ENCODE results near the gene HOXB7. TPM values are rescaled to one million over a fixed set of nuclear protein-coding genes. Genes with fewer than 3 reads are reported as not detected.

HOXB7 gene
- total and polyA plus RNA-seq, 3 experiments from 2014 or later: 0.87 to 0.96 (median 0.89) TPM

DNA sequence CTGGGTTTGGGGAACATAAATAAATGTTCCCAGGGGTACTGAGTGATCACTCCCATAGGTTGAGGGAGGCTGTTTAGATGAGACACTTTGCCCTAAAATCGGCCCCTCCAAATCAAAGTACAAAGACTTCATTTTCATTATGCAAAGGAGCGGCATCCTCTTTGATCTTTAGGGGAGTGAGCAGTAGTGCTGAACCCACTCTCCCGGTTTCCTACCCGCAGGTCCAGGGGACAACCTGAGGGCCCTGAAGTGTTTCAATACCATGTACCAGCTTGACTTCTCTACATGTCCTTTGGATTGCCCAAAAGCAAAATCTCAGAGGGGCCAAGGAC lies 9.6 kb downstream of the HOXB7 start:
- Mint-ChIP-seq H3K4me3 (peak overlapping the region in 1 of 7 donors; percentile 0), H3K27me3 (peaks cover 94 to 96% of the 10 kb centered on the region in 2 donors), H3K36me3 (no peaks in the 10 kb centered on the region), H3K4me1 (peaks cover 37 to 62% (median 54%) of the 10 kb centered on the region in 3 donors), H3K9me3 (no peaks in the 10 kb centered on the region), H3K27ac (peak overlapping the region in 1 of 8 donors; percentile 68)
- no peaks in the 10 kb centered on the region for H3K9me3 ChIP-seq (ENCODE audit: low read length)
- H3K36me3 ChIP-seq (ENCODE audit: insufficient read depth, low read length): no peaks in the 10 kb centered on the region
- POLR2A ChIA-PET: interaction anchor here (0.6 to 1.0 kb wide), 2 partner anchors 11 to 526 kb away, joined by 3 read pairs; no protein-coding TSS in a partner anchor
- H3K27me3 ChIP-seq (ENCODE audit: insufficient read depth, low read length, poor library complexity, severe bottlenecking): peaks cover 81% of the 10 kb centered on the region
- DNase-seq: no peak
- CTCF ChIA-PET: interaction anchor here (1.1 to 2.1 kb wide), 4 partner anchors 9 to 266 kb away, joined by 3 to 8 read pairs (median 4); no protein-coding TSS in a partner anchor
- H3K4me1 ChIP-seq (ENCODE audit: insufficient read depth, low read length): peaks cover 26% of the 10 kb centered on the region
- no peak overlapping the region for H3K27ac ChIP-seq (ENCODE audit: low read depth, low read length)
- H3K4me3 ChIP-seq (ENCODE audit: low read length): no peak overlapping the region

DNA sequence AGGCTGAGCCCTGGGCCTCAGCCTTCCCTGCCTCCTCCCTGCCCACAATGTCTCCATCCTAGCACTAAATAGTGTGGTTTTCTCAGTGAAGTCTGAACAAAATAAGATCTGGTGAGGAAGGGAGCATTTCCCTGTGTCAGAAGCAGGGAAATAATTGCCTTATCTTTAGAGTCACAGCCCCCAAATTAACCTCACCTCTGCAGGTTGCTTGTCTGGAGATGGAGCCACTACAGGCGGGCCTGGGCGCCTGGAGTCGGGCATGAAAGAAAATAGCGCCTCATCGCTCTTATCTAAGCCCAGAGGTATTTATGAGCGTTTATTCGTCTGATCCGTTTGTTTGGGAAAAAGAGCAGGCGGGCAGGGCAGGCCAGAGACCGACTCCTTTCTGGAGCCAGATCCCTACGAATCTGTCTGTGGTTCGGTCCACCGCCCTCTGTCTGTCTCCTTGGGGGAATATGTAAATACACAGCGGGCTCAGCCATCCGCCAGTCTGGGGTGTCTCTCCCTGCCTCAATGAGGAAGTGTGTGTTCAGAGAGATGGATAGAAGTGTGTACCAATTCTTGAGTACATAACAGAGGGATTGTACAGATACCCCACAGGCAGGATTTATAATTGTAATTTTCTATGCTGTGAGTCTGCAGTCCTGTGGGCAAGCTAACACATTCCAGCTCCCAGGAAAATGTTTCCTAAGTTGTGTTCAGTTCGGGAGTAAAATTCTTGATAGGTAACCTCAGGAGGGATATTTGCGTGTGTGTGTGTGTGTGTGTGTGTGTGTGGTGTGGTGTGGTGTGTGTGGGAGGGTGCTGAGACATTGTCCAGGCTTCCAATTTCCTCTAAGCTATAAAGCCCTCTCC lies 10.3 kb downstream of the HOXB7 start:
- Histone ChIP-seq H3K9me3 (ENCODE audit: low read length) (no peaks in the 10 kb centered on the region), H3K27ac (ENCODE audit: low read depth, low read length) (no peak overlapping the region), H3K4me3 (ENCODE audit: low read length) (no peak overlapping the region), H3K36me3 (ENCODE audit: insufficient read depth, low read length) (no peaks in the 10 kb centered on the region), H3K4me1 (ENCODE audit: insufficient read depth, low read length) (peaks cover 29% of the 10 kb centered on the region), H3K27me3 (ENCODE audit: insufficient read depth, low read length, poor library complexity, severe bottlenecking) (peaks cover 88% of the 10 kb centered on the region)
- Mint-ChIP-seq H3K4me3 (peak overlapping the region in 1 of 7 donors; percentile 3), H3K36me3 (no peaks in the 10 kb centered on the region), H3K4me1 (peaks cover 41 to 63% (median 56%) of the 10 kb centered on the region in 3 donors), H3K27ac (peak overlapping the region in 1 of 8 donors; percentile 21), H3K27me3 (peaks cover 93 to 98% of the 10 kb centered on the region in 2 donors), H3K9me3 (no peaks in the 10 kb centered on the region)
- ChIA-PET CTCF (interaction anchor here (1.1 to 2.1 kb wide), 4 partner anchors 8 to 265 kb away, joined by 3 to 8 read pairs (median 4); no protein-coding TSS in a partner anchor), POLR2A (interaction anchor here (0.6 to 1.0 kb wide), 2 partner anchors 12 to 525 kb away, joined by 3 read pairs; no protein-coding TSS in a partner anchor)
- DNase-seq: no peak

DNA sequence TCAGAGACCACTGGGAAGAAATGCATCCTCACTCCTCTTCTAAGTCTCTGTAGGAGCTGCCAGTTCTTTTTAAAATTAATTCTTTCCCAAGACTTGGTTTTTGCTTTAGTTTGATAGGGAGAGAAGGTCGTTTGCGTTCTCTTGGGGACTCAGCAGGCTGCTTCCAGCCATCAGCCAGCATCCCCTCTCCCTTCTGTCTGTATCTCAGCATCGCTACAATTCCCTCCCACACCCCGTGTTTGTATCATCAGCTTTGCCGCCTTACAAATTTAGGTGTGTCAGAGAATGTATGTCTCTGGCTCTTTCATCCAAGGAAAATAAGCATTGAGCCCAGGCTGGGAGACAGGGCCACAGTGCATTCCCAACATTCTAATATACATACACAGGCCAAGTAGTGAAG lies 11.5 kb downstream of the HOXB7 start:
- Mint-ChIP-seq H3K27me3 (peaks cover 89 to 95% of the 10 kb centered on the region in 2 donors), H3K27ac (peak overlapping the region in 1 of 8 donors; percentile 47), H3K36me3 (no peaks in the 10 kb centered on the region), H3K9me3 (no peaks in the 10 kb centered on the region), H3K4me3 (peak overlapping the region in 1 of 7 donors; percentile 80), H3K4me1 (peaks cover 40 to 56% (median 50%) of the 10 kb centered on the region in 3 donors)
- H3K27me3 ChIP-seq (ENCODE audit: insufficient read depth, low read length, poor library complexity, severe bottlenecking): peaks cover 87% of the 10 kb centered on the region
- ChIA-PET POLR2A (no interaction called here), CTCF (interaction anchor here (1.6 kb wide), 1 partner anchor 9 kb away, joined by 3 read pairs; no protein-coding TSS in a partner anchor)
- H3K27ac ChIP-seq (ENCODE audit: low read depth, low read length): no peak overlapping the region
- H3K36me3 ChIP-seq (ENCODE audit: insufficient read depth, low read length): no peaks in the 10 kb centered on the region
- DNase-seq: no peak
- no peak overlapping the region for H3K4me3 ChIP-seq (ENCODE audit: low read length)
- no peaks in the 10 kb centered on the region for H3K9me3 ChIP-seq (ENCODE audit: low read length)
- H3K4me1 ChIP-seq (ENCODE audit: insufficient read depth, low read length): peaks cover 29% of the 10 kb centered on the region

DNA sequence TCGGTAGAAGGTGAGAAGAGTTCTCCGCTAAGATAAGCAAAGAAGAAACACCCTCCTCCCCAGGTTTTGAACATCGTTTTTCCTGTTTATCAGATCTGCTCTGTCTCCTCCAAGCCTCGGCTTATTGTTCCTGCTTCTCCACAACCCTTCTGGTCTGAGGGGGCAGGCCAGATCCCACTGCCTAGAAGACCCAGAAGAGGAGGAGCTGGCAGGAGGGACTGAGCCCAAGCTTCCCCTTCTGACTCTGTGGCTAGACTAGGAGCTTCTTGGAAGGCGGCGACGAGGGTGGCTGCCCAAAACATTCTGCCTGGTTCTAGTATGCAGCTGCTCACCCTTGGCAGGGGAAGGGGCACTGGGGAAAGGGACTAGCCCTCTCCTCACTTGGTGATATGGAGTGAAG lies 12.1 kb downstream of the HOXB7 start:
- H3K9me3 Mint-ChIP-seq: no peaks in the 10 kb centered on the region
- peak overlapping the region in 1 of 8 donors; percentile 51 for H3K27ac Mint-ChIP-seq
- Histone ChIP-seq H3K4me3 (ENCODE audit: low read length) (no peak overlapping the region), H3K27ac (ENCODE audit: low read depth, low read length) (no peak overlapping the region), H3K27me3 (ENCODE audit: insufficient read depth, low read length, poor library complexity, severe bottlenecking) (peaks cover 85% of the 10 kb centered on the region), H3K9me3 (ENCODE audit: low read length) (no peaks in the 10 kb centered on the region), H3K36me3 (ENCODE audit: insufficient read depth, low read length) (no peaks in the 10 kb centered on the region), H3K4me1 (ENCODE audit: insufficient read depth, low read length) (peaks cover 29% of the 10 kb centered on the region)
- H3K27me3 Mint-ChIP-seq: peaks cover 84 to 94% of the 10 kb centered on the region in 2 donors
- DNase-seq: no peak
- peaks cover 41 to 53% (median 50%) of the 10 kb centered on the region in 3 donors for H3K4me1 Mint-ChIP-seq
- no peaks in the 10 kb centered on the region for H3K36me3 Mint-ChIP-seq
- CTCF ChIA-PET: interaction anchor here (0.6 kb wide), 1 partner anchor 1548 kb away, joined by 4 read pairs; no protein-coding TSS in a partner anchor
- peak overlapping the region; percentile 67 to 88 (median 83) for H3K4me3 Mint-ChIP-seq
- POLR2A ChIA-PET: no interaction called here

DNA sequence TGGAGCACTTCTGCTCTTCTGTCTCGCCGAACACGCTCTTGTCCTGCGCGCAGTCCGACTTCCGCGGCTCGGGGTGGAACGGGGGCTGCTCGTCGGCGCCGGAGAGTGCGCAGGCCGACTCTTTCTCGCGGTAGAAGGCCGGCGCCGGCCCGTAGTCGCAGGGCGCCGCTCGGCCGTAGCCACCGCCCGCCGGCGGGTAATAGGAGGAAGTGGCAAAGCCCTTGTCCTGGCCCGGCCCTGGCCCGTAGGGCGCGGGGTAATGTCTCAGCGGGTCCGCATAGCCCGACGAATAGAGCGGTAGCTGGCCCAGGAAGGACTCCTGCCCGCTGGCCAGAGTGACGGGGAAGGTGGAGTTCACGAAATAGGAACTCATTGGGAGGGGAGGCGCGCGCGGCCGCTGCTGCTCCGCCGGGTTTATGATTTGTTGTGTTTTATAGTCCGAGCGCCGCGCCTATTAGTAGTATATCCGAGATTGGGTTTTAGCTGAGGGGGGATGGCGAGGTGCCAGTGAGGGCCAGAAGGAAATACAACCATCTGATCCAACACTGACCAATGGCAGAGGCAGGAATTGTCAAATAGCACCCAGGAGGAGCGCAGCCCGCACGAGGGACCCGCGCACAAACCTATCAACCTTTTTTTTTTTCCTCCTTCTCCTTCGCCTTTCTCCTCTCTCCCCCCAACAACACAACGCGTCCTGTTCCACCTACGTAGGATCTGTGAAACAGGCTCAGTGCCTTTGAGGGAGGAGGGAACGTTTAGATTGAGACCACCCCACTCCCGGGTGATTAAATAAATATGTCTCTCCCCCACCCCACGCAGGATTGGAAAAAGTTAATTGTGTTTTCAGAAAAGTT lies 12.8 kb downstream of the HOXB7 start:
- Mint-ChIP-seq H3K4me1 (peaks cover 48 to 54% (median 51%) of the 10 kb centered on the region in 3 donors), H3K27me3 (peaks cover 80 to 94% of the 10 kb centered on the region in 2 donors), H3K9me3 (no peaks in the 10 kb centered on the region), H3K4me3 (peak overlapping the region; percentile 76 to 89 (median 85)), H3K36me3 (no peaks in the 10 kb centered on the region), H3K27ac (peak overlapping the region in 3 of 8 donors; percentile 15 to 51 (median 43))
- CTCF ChIA-PET: interaction anchor here (0.6 kb wide), 1 partner anchor 1549 kb away, joined by 4 read pairs; no protein-coding TSS in a partner anchor
- no peak overlapping the region for H3K27ac ChIP-seq (ENCODE audit: low read depth, low read length)
- H3K9me3 ChIP-seq (ENCODE audit: low read length): no peaks in the 10 kb centered on the region
- peak in 3 of 5 donors; percentile 31 to 68 (median 43) for DNase-seq
- peaks cover 35% of the 10 kb centered on the region for H3K4me1 ChIP-seq (ENCODE audit: insufficient read depth, low read length)
- H3K27me3 ChIP-seq (ENCODE audit: insufficient read depth, low read length, poor library complexity, severe bottlenecking): peaks cover 81% of the 10 kb centered on the region
- no peaks in the 10 kb centered on the region for H3K36me3 ChIP-seq (ENCODE audit: insufficient read depth, low read length)
- peak overlapping the region; percentile 47 for H3K4me3 ChIP-seq (ENCODE audit: low read length)
- POLR2A ChIA-PET: no interaction called here

DNA sequence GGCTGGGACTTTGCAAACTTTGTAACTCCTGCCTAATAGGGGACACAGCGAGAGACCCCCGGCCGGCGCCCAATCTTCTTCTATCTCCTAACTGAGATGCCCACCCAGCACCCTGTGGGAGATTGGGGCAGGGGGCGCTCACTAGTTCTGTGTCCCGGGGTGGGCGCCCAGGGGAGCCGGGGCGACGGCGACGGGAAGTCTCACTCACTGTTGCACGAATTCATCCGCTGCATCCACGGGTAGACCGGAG lies 13.4 kb downstream of the HOXB7 start:
- H3K4me1 ChIP-seq (ENCODE audit: insufficient read depth, low read length): peaks cover 40% of the 10 kb centered on the region
- Mint-ChIP-seq H3K4me3 (peak overlapping the region; percentile 76 to 89 (median 85)), H3K4me1 (peaks cover 52 to 55% (median 54%) of the 10 kb centered on the region in 3 donors), H3K36me3 (no peaks in the 10 kb centered on the region), H3K9me3 (no peaks in the 10 kb centered on the region), H3K27ac (peak overlapping the region in 2 of 8 donors; percentile 15 to 43), H3K27me3 (peaks cover 80 to 94% of the 10 kb centered on the region in 2 donors)
- peak overlapping the region; percentile 47 for H3K4me3 ChIP-seq (ENCODE audit: low read length)
- POLR2A ChIA-PET: no interaction called here
- peak in 1 of 5 donors; percentile 34 for DNase-seq
- H3K27ac ChIP-seq (ENCODE audit: low read depth, low read length): no peak overlapping the region
- H3K27me3 ChIP-seq (ENCODE audit: insufficient read depth, low read length, poor library complexity, severe bottlenecking): peaks cover 80% of the 10 kb centered on the region
- H3K9me3 ChIP-seq (ENCODE audit: low read length): no peaks in the 10 kb centered on the region
- CTCF ChIA-PET: no interaction called here
- H3K36me3 ChIP-seq (ENCODE audit: insufficient read depth, low read length): no peaks in the 10 kb centered on the region

DNA sequence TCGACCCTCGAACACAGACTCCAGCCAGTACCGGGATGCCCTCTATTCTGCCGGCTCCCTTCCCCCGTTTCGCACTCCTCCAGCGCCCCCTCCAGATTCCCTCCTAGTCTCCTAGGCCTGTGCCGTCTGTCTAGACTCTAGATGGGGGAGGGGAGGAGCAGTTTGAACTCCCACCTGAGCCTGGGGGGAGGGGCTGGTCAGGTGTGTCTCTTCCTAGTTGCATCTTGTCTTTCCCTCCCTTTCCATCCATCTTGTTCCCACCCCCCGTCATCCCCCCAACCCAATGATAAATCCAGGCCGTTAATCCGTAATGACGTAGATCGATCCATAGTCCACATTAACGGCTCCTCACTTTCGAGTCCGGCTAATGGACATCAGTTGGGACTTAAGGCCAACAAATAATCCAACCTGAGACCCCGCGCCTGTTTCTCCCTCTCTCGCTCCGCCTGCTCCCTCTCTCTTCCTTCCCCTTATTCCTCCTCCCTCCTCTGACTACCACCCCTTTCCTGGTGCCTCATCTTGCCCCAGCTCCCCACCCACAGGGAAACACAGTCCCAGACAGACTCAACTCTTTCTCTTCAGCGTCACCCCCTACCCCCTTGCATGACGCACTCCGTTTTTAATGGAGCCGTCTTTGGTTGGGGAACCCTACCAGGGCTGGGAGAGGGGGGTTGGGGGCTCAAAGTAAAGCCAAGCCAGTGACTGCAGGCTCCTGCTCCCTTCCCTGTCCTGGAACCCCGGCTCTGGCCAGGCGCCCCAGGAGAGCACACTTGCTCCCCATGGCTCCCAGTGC lies 13.9 kb downstream of the HOXB7 start:
- Histone ChIP-seq H3K27ac (ENCODE audit: low read depth, low read length) (no peak overlapping the region), H3K9me3 (ENCODE audit: low read length) (no peaks in the 10 kb centered on the region), H3K4me1 (ENCODE audit: insufficient read depth, low read length) (peaks cover 41% of the 10 kb centered on the region), H3K36me3 (ENCODE audit: insufficient read depth, low read length) (no peaks in the 10 kb centered on the region), H3K4me3 (ENCODE audit: low read length) (peak overlapping the region; percentile 47), H3K27me3 (ENCODE audit: insufficient read depth, low read length, poor library complexity, severe bottlenecking) (peaks cover 78% of the 10 kb centered on the region)
- POLR2A ChIA-PET: no interaction called here
- CTCF ChIA-PET: interaction anchor here (1.4 to 1.9 kb wide), 3 partner anchors 16 to 104 kb away, joined by 4 to 5 read pairs (median 4); no protein-coding TSS in a partner anchor
- Mint-ChIP-seq H3K27ac (peak overlapping the region in 3 of 8 donors; percentile 15 to 41 (median 25)), H3K9me3 (no peaks in the 10 kb centered on the region), H3K4me1 (peaks cover 49 to 54% (median 51%) of the 10 kb centered on the region in 3 donors), H3K27me3 (peaks cover 76 to 93% of the 10 kb centered on the region in 2 donors), H3K36me3 (no peaks in the 10 kb centered on the region), H3K4me3 (peak overlapping the region; percentile 76 to 89 (median 85))
- no peak for DNase-seq
